IMR-90 (cell line): Measurements from ENCODE around the gene ISOC2. TPM values are rescaled to one million over a fixed set of nuclear protein-coding genes. Genes with fewer than 3 reads are reported as not detected.
A peak's percentile ranks its signal among the peaks of the same experiment; 100 is the strongest.

Experiments used
- ATAC-seq: fragments of 200-7000 bp; cut with Tn5 transposase; 2 replicates; pipeline ENCODE4 v1.9.1; 2020; ENCODE audit warnings: low read depth, mild to moderate bottlenecking, moderate library complexity
- BruUV-seq: library from RNA; stranded (reverse); fragments of 400-500 nt; replicated peaks from 2 replicates; lab custom pipeline; 2021; lab: Mats Ljungman, UMichigan
- CTCF ChIA-PET: fragments of 300-600 bp; formaldehyde crosslinking; extraction: SDS; loops from one replicate; lab custom pipeline; 2021; ENCODE audit warnings: antibody characterized with exemption; lab: Yijun Ruan, JAX
- POLR2A ChIA-PET: fragments of 300-600 bp; sonication (Branson Sonifier 250); formaldehyde crosslinking; loops from one replicate; lab custom pipeline; 2022; ENCODE audit warnings: antibody characterized with exemption; ENCODE audit not compliant: unreplicated experiment; lab: Charles Lee
- DNase-seq: peaks from one replicate; pipeline ENCODE4 v3.0.0; 2013
- H2AFZ ChIP-seq: replicated peaks from 2 replicates; pipeline ENCODE3; 2013; ENCODE audit warnings: low read length, mild to moderate bottlenecking; ENCODE audit not compliant: poor library complexity
- H2AK5ac ChIP-seq: 2 replicates; pipeline ENCODE4 v1.6.1; 2013; ENCODE audit warnings: low read depth, low read length, inconsistent platforms
- H2AK9ac ChIP-seq: replicated peaks from 2 replicates; pipeline ENCODE3; 2013; ENCODE audit warnings: mild to moderate bottlenecking, low read depth, low read length, moderate library complexity; ENCODE audit not compliant: poor library complexity
- H2BK120ac ChIP-seq: 2 replicates; pipeline ENCODE4 v1.6.1; 2013; ENCODE audit warnings: low read depth, low read length, inconsistent platforms
- H2BK15ac ChIP-seq: 3 replicates; pipeline ENCODE4 v1.6.1; 2013; ENCODE audit warnings: low read depth, low read length, inconsistent platforms
- H2BK20ac ChIP-seq: 2 replicates; pipeline ENCODE4 v1.6.1; 2013; ENCODE audit warnings: low read depth, mild to moderate bottlenecking, inconsistent platforms, low read length, moderate library complexity
- H2BK5ac ChIP-seq: 2 replicates; pipeline ENCODE4 v1.6.1; 2013; ENCODE audit warnings: mild to moderate bottlenecking, low read depth, low read length, inconsistent platforms; ENCODE audit not compliant: poor library complexity, severe bottlenecking
- H3K14ac ChIP-seq: replicated peaks from 2 replicates; pipeline ENCODE4 v1.6.1; 2013; ENCODE audit warnings: low read depth, low read length, inconsistent platforms
- H3K18ac ChIP-seq: 2 replicates; pipeline ENCODE4 v1.6.1; 2013; ENCODE audit warnings: low read depth, low read length, control low read depth
- H3K23ac ChIP-seq: 2 replicates; pipeline ENCODE4 v1.6.1; 2013; ENCODE audit warnings: low read depth, low read length, inconsistent platforms
- H3K27ac ChIP-seq: 2 replicates; pipeline ENCODE4 v1.5.1; 2013; ENCODE audit warnings: mild to moderate bottlenecking, control low read depth, low read length; ENCODE audit not compliant: insufficient read depth
- H3K27me3 ChIP-seq: 2 replicates; pipeline ENCODE4 v1.6.1; 2013; ENCODE audit warnings: low read length; ENCODE audit not compliant: control insufficient read depth, insufficient read depth
- H3K36me3 ChIP-seq: 2 replicates; pipeline ENCODE4 v1.6.1; 2013; ENCODE audit warnings: low read length, mixed read lengths; ENCODE audit not compliant: control insufficient read depth, insufficient read depth
- H3K4ac ChIP-seq: 2 replicates; pipeline ENCODE4 v1.6.1; 2013; ENCODE audit warnings: low read depth, low read length, inconsistent platforms
- H3K4me1 ChIP-seq: 2 replicates; pipeline ENCODE4 v1.6.1; 2013; ENCODE audit warnings: low read length, mixed read lengths; ENCODE audit not compliant: control insufficient read depth, insufficient read depth
- H3K4me2 ChIP-seq: 2 replicates; pipeline ENCODE4 v1.6.1; 2013; ENCODE audit warnings: low read depth, mild to moderate bottlenecking, control low read depth, low read length, moderate library complexity
- H3K4me3 ChIP-seq: 2 replicates; pipeline ENCODE4 v1.5.1; 2013; ENCODE audit warnings: low read depth, mild to moderate bottlenecking, control low read depth, low read length, moderate library complexity; ENCODE audit not compliant: insufficient read depth
- H3K56ac ChIP-seq: 2 replicates; pipeline ENCODE4 v1.6.1; 2013; ENCODE audit warnings: low read length, inconsistent platforms; ENCODE audit not compliant: insufficient read depth; ENCODE audit errors: extremely low read depth
- H3K79me1 ChIP-seq, 2 experiments: 2 replicates each; pipeline ENCODE4 v1.6.1; 2013; ENCODE audit warnings: low read length in 2 of 2, inconsistent platforms in 1 of 2, low read depth in 1 of 2
- H3K9ac ChIP-seq: 2 replicates; pipeline ENCODE4 v1.6.1; 2013; ENCODE audit warnings: low read depth, low read length, control low read depth
- H3K9me1 ChIP-seq: 2 replicates; pipeline ENCODE4 v1.6.1; 2013; ENCODE audit warnings: low read length, inconsistent platforms; ENCODE audit not compliant: insufficient read depth
- H3K9me3 ChIP-seq: 2 replicates; pipeline ENCODE4 v1.6.1; 2013; ENCODE audit warnings: low read length; ENCODE audit not compliant: control insufficient read depth, insufficient read depth
- H4K20me1 ChIP-seq: 2 replicates; pipeline ENCODE4 v1.6.1; 2013; ENCODE audit warnings: low read length, inconsistent platforms; ENCODE audit not compliant: insufficient read depth
- H4K5ac ChIP-seq: 2 replicates; pipeline ENCODE4 v1.6.1; 2013; ENCODE audit warnings: mild to moderate bottlenecking, low read depth, low read length, control low read depth
- H4K8ac ChIP-seq, 2 experiments: 2 replicates each; pipeline ENCODE4 v1.6.1; 2013; ENCODE audit warnings: low read depth in 2 of 2, low read length in 2 of 2, control low read depth in 1 of 2, inconsistent platforms in 1 of 2
- H4K91ac ChIP-seq: 2 replicates; pipeline ENCODE4 v1.6.1; 2013; ENCODE audit warnings: low read depth, low read length, inconsistent platforms; ENCODE audit not compliant: insufficient read depth
- BHLHE40 ChIP-seq: fragments of 150-350 bp; IDR thresholded peaks from 2 replicates; pipeline ENCODE4 v1.6.1; 2016; ENCODE audit warnings: mild to moderate bottlenecking, low read depth, low read length
- CTCF ChIP-seq: conservative IDR thresholded peaks from 2 replicates; pipeline ENCODE4 v1.5.1; 2012; ENCODE audit warnings: mild to moderate bottlenecking, low read depth, low read length, improper control_type of control experiment
- FOS ChIP-seq: fragments of 150-350 bp; IDR thresholded peaks from 2 replicates; pipeline ENCODE4 v1.6.1; 2016; ENCODE audit warnings: low read depth, low read length
- MAZ ChIP-seq: IDR thresholded peaks from 2 replicates; pipeline ENCODE4 v1.6.1; 2012; ENCODE audit warnings: low read depth, mild to moderate bottlenecking, low read length, improper control_type of control experiment, moderate library complexity, borderline replicate concordance
- RAD21 ChIP-seq: IDR thresholded peaks from 2 replicates; pipeline ENCODE4 v1.6.1; 2012; ENCODE audit warnings: low read length, improper control_type of control experiment
- RCOR1 ChIP-seq: IDR thresholded peaks from 2 replicates; pipeline ENCODE4 v1.6.1; 2012; ENCODE audit warnings: mild to moderate bottlenecking, low read length, improper control_type of control experiment; ENCODE audit not compliant: insufficient replicate concordance
- SMC3 ChIP-seq: fragments of 150-350 bp; IDR thresholded peaks from 2 replicates; pipeline ENCODE4 v1.6.1; 2016; ENCODE audit warnings: low read depth, mild to moderate bottlenecking, antibody characterized with exemption, low read length, moderate library complexity
- WGBS, 2 experiments: methylation state at CpG; one replicate each; pipeline versions ENCODE4 v1.1.5 to v1.1.7; 2013; ENCODE audit warnings: missing lambda C conversion rate in 2 of 2; ENCODE audit not compliant: insufficient read length in 1 of 2; ENCODE audit errors: extremely low coverage in 2 of 2; 5-methylcytosine and 5-hydroxymethylcytosine counted together
- dilution Hi-C: fragments of 300-500 bp; cut with HindIII; formaldehyde crosslinking; loops from one replicate; pipeline ENCODE4 v1.14.3; 2018; ENCODE audit warnings: low sequenced_read_pairs; ENCODE audit not compliant: unreplicated experiment
- in situ Hi-C: fragments of 300-500 bp; cut with MboI; formaldehyde crosslinking; loops from 3 replicates; pipeline ENCODE4 v1.14.3; 2019; ENCODE audit warnings: low sequenced_read_pairs, inconsistent platforms, mixed read lengths
- intact Hi-C: fragments of 100-400 bp; cut with micrococcal nuclease; formaldehyde crosslinking; loops from 2 replicates; pipeline ENCODE4 v1.10.0; 2022
- polyA plus RNA-seq, 3 experiments: library from polyadenylated mRNA; depleted of rRNA; stranded (reverse); fragments of >200 nt; gene quantifications; 2 replicates each; pipeline ENCODE4 v1.2.3, GENCODE V29; 2012; ENCODE audit warnings: low replicate concordance in 1 of 3
- total RNA-seq: library from RNA; depleted of rRNA; stranded (reverse); fragments of >200 nt; gene quantifications from 2 replicates; pipeline ENCODE4 v1.2.3, GENCODE V29; 2012
- TF ChIP-seq, protein P1 (sequence below): fragments of 150-350 bp; IDR thresholded peaks from 2 replicates; pipeline ENCODE4 v1.6.1; 2017; ENCODE audit warnings: mild to moderate bottlenecking, antibody characterized with exemption, low read length, low read depth

The ISOC2 gene
- total and polyA plus RNA-seq, 2 of the 4 experiments (the other 2 are of a cell fraction), result 56.1 to 82.1 TPM

- Histone ChIP-seq H3K14ac (0 out of 2 replicates have a peak overlapping the region, but pooled peaks have one; percentile 10), H3K23ac (0 out of 2 replicates have a peak overlapping the region, but pooled peaks have one; percentile 59), H2BK15ac (no peak overlapping the region), H3K27me3 (no peaks in the 10 kb centered on the region), H2BK5ac (peak overlapping the region; percentile 94), H2AK9ac (peak overlapping the region; percentile 17), H3K27ac (peak overlapping the region; percentile 19), H4K91ac (peak overlapping the region; percentile 76), H3K18ac (no peak overlapping the region), H3K9me1 (peaks cover 3% of the 10 kb centered on the region), H3K9me3 (no peaks in the 10 kb centered on the region), H3K36me3 (0 out of 2 replicates have a peak, but pooled peaks cover 3% of the 10 kb centered on the region), H2AK5ac (peak overlapping the region; percentile 76; the same call in 1 of the 2 replicates), H2BK20ac (peak overlapping the region; percentile 72), H3K4me2 (peak overlapping the region; percentile 25; the same call in 1 of the 2 replicates), H2BK120ac (peak overlapping the region; percentile 80), H3K4me1 (peaks cover 24% of the 10 kb centered on the region), H4K20me1 (no peaks in the 10 kb centered on the region), H2AFZ (peak overlapping the region; percentile 77), H3K56ac (0 out of 2 replicates have a peak overlapping the region, but pooled peaks have one; percentile 7), H4K5ac (peak overlapping the region; percentile 69), H3K4me3 (no peak overlapping the region; the same call in 1 of the 2 replicates), H3K79me1 (peaks cover 0 to 21% of the 10 kb centered on the region in 2 experiments), H3K9ac (no peak overlapping the region), H3K4ac (peak overlapping the region; percentile 84), H4K8ac (peak overlapping the region; percentile 15 to 77; a peak in 3 of 4 replicates)
- no TSS peak for BruUV-seq
- in situ Hi-C loops (loop anchor here (25.0 kb wide), 1 partner anchor 1031 kb away; the partner anchor contains the start of genes CDC42EP5 and LENG9), dilution Hi-C loops (no loop called here), intact Hi-C loops (no loop called here)
- POLR2A ChIA-PET, result no interaction called here
- TF ChIP-seq RAD21, result no peak
- no peak for TF ChIP-seq BHLHE40
- TF ChIP-seq CTCF, result no peak
- TF ChIP-seq SMC3, result no peak
- TF ChIP-seq, protein P1, sequence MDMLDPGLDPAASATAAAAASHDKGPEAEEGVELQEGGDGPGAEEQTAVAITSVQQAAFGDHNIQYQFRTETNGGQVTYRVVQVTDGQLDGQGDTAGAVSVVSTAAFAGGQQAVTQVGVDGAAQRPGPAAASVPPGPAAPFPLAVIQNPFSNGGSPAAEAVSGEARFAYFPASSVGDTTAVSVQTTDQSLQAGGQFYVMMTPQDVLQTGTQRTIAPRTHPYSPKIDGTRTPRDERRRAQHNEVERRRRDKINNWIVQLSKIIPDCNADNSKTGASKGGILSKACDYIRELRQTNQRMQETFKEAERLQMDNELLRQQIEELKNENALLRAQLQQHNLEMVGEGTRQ, result no peak
- TF ChIP-seq MAZ, result no peak; the same call in 1 of the 2 replicates
- no peak for TF ChIP-seq RCOR1
- TF ChIP-seq FOS, result no peak
- whole genome bisulfite sequencing, 2 experiments, result 58% methylated on average over 2 of the region's 18 CpGs; no CpG with 5 or more reads in 1 of the 2 experiments
- DNase-seq, result peak; percentile 67
- peak; percentile 27 for ATAC-seq
- CTCF ChIA-PET, result interaction anchor here (0.6 to 3.1 kb wide), 2 partner anchors 11 to 97 kb away, joined by 4 to 16 read pairs; no protein-coding TSS in a partner anchor
Measured at GRCh38 chr19:55493052-55493644, 31.7 kb upstream of the ISOC2 start.
